Hepatocyte (in vitro differentiated cells): ENCODE data around the gene ASMT. TPM values are rescaled to one million over a fixed set of nuclear protein-coding genes. Genes with fewer than 3 reads are reported as not detected.

Experiments used
- DNase-seq: peaks from one replicate; pipeline ENCODE4 v3.0.0-alpha.2; 2016; ENCODE audit warnings: low spot score
- H2AFZ ChIP-seq: fragments of 200-600 bp; sonication (generic); 2 replicates; pipeline ENCODE4 v1.6.0; 2016; ENCODE audit warnings: antibody characterized with exemption, mild to moderate bottlenecking
- H3K27ac ChIP-seq: fragments of 200-600 bp; sonication (generic); 2 replicates; pipeline ENCODE4 v1.5.1; 2016; ENCODE audit warnings: mild to moderate bottlenecking
- H3K27me3 ChIP-seq: fragments of 200-600 bp; sonication (generic); 2 replicates; pipeline ENCODE4 v1.6.1; 2016
- H3K36me3 ChIP-seq: fragments of 200-600 bp; sonication (generic); replicated peaks from 2 replicates; pipeline ENCODE4 v1.5.1; 2016; ENCODE audit warnings: low read depth; ENCODE audit not compliant: insufficient read depth
- H3K4me1 ChIP-seq: fragments of 200-600 bp; sonication (generic); 2 replicates; pipeline ENCODE4 v1.5.1; 2016; ENCODE audit warnings: mild to moderate bottlenecking, moderate library complexity; ENCODE audit not compliant: insufficient read depth
- H3K4me2 ChIP-seq: fragments of 200-600 bp; sonication (generic); 2 replicates; pipeline ENCODE4 v1.6.0; 2016
- H3K4me3 ChIP-seq: fragments of 200-600 bp; sonication (generic); 2 replicates; pipeline ENCODE4 v1.5.1; 2016; ENCODE audit warnings: mild to moderate bottlenecking
- H3K79me2 ChIP-seq: fragments of 200-600 bp; sonication (generic); 2 replicates; pipeline ENCODE4 v1.6.0; 2017; ENCODE audit warnings: mild to moderate bottlenecking
- H3K9me2 ChIP-seq: fragments of 200-600 bp; sonication (generic); replicated peaks from 2 replicates; pipeline ENCODE4 v1.6.0; 2017; ENCODE audit warnings: mild to moderate bottlenecking; ENCODE audit not compliant: insufficient read depth
- H3K9me3 ChIP-seq: fragments of 200-600 bp; sonication (generic); 2 replicates; pipeline ENCODE4 v1.5.1; 2016; ENCODE audit warnings: low read depth, mild to moderate bottlenecking
- H4K20me1 ChIP-seq: fragments of 200-600 bp; sonication (generic); 2 replicates; pipeline ENCODE4 v1.6.0; 2016; ENCODE audit warnings: mild to moderate bottlenecking; ENCODE audit not compliant: insufficient read depth, poor library complexity, severe bottlenecking
- EZH2 ChIP-seq: fragments of 200-600 bp; sonication (generic); IDR thresholded peaks from 2 replicates; pipeline ENCODE4 v1.6.1; 2016; ENCODE audit warnings: antibody characterized with exemption, mild to moderate bottlenecking, borderline replicate concordance
- EZH2phosphoT487 ChIP-seq: fragments of 200-600 bp; sonication (generic); IDR thresholded peaks from one replicate; pipeline ENCODE4 v1.6.1; 2018; ENCODE audit warnings: antibody characterized with exemption, mild to moderate bottlenecking, low read depth, moderate library complexity; ENCODE audit not compliant: unreplicated experiment, severe bottlenecking
- WGBS: methylation state at CpG from one replicate; pipeline ENCODE4 v1.1.6; 2016; ENCODE audit warnings: low lambda C conversion rate; ENCODE audit errors: missing lambda C conversion rate; 5-methylcytosine and 5-hydroxymethylcytosine counted together
- polyA plus RNA-seq: library from polyadenylated mRNA; unstranded; fragments of >200 nt; fragmentation: Nextera tagmentation; extraction: Ambion mirVana; gene quantifications from 2 replicates; pipeline ENCODE4 v1.2.1, GENCODE V29; 2016
- total RNA-seq: library from RNA; depleted of rRNA; stranded (reverse); fragments of >200 nt; gene quantifications from 2 replicates; pipeline ENCODE4 v1.2.3, GENCODE V29; 2014
- TF ChIP-seq, protein P1 (sequence below): fragments of 200-600 bp; sonication (generic); IDR thresholded peaks from 2 replicates; pipeline ENCODE4 v1.5.1; 2016; ENCODE audit warnings: antibody characterized with exemption, mild to moderate bottlenecking; ENCODE audit not compliant: poor library complexity

ASMT gene
- total and polyA plus RNA-seq, 2 experiments from 2014 or later = not detected

DNA sequence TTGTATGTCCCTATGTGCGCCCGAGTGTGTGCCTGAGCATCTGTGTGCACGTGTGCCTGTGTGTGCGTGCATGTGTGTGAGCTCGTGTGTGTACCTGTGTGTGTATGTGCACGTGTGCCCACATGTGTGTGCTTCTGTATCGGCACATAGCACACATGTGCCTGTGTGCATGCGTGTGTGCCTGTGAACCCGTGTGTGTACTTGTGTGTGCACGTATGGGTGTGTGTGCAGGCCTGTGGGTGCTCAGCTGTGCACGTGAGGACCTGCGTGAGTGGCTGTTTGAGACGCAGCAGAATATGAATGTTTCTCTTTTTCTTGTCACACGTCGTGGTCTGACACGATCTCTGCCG lies 19.2 kb upstream of the ASMT start:
- no peak overlapping the region for H3K27ac ChIP-seq
- H2AFZ ChIP-seq = no peak overlapping the region
- peaks cover 11% of the 10 kb centered on the region for H3K4me1 ChIP-seq
- no peak overlapping the region for H3K4me3 ChIP-seq
- no peaks in the 10 kb centered on the region for H3K27me3 ChIP-seq
- no peak for TF ChIP-seq EZH2
- no peak for TF ChIP-seq EZH2phosphoT487
- TF ChIP-seq, protein P1, sequence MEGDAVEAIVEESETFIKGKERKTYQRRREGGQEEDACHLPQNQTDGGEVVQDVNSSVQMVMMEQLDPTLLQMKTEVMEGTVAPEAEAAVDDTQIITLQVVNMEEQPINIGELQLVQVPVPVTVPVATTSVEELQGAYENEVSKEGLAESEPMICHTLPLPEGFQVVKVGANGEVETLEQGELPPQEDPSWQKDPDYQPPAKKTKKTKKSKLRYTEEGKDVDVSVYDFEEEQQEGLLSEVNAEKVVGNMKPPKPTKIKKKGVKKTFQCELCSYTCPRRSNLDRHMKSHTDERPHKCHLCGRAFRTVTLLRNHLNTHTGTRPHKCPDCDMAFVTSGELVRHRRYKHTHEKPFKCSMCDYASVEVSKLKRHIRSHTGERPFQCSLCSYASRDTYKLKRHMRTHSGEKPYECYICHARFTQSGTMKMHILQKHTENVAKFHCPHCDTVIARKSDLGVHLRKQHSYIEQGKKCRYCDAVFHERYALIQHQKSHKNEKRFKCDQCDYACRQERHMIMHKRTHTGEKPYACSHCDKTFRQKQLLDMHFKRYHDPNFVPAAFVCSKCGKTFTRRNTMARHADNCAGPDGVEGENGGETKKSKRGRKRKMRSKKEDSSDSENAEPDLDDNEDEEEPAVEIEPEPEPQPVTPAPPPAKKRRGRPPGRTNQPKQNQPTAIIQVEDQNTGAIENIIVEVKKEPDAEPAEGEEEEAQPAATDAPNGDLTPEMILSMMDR = no peak
- H4K20me1 ChIP-seq = peaks cover 68% of the 10 kb centered on the region
- H3K9me2 ChIP-seq = no peaks in the 10 kb centered on the region
- 96% methylated on average over 17 of the region's 17 CpGs for whole genome bisulfite sequencing
- H3K36me3 ChIP-seq = no peaks in the 10 kb centered on the region
- H3K4me2 ChIP-seq = no peak overlapping the region
- peaks cover 58% of the 10 kb centered on the region for H3K79me2 ChIP-seq
- DNase-seq = no peak
- no peaks in the 10 kb centered on the region for H3K9me3 ChIP-seq

DNA sequence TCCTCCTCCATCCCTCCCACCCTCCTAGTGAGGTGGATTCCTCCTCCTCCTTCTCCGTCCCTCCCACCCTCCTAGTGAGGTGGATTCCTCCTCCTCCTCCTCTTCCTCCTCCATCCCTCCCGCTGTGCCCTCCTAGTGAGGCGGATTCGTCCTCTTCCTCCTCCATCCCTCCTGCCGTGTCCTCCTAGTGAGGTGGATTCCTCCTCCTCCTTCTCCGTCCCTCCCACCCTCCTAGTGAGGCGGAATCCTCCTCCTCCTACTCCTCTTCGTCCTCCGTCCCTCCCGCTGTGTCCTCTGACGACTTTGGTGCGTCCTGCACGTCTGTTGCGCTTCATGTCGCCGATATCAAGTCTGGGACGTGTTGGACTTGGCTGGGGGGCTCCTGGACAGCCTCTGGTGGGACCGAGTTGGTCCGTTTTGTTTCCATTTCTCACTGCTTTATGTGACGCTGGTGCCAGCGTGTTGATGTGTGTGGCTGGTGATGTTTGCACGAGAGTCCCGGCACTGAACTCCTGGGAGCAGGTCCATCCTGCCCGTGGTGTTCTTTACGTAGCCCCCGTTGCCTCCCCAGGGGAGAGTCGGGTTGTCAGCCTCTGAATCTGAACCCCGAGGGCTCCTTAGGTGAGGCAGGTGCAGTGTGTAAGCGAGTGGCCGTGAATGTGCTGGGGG lies 18.0 kb upstream of the ASMT start:
- H3K27me3 ChIP-seq = no peaks in the 10 kb centered on the region
- H3K9me2 ChIP-seq = no peaks in the 10 kb centered on the region
- H3K4me2 ChIP-seq = no peak overlapping the region
- peaks cover 67% of the 10 kb centered on the region for H4K20me1 ChIP-seq
- TF ChIP-seq EZH2phosphoT487 = no peak
- no peak for TF ChIP-seq EZH2
- TF ChIP-seq, protein P1 = no peak
- no peak for DNase-seq
- peaks cover 56% of the 10 kb centered on the region for H3K79me2 ChIP-seq
- no peak overlapping the region for H3K27ac ChIP-seq
- 98% methylated on average over 26 of the region's 30 CpGs for WGBS
- H3K9me3 ChIP-seq = no peaks in the 10 kb centered on the region
- H3K36me3 ChIP-seq = no peaks in the 10 kb centered on the region
- H3K4me3 ChIP-seq = no peak overlapping the region
- H3K4me1 ChIP-seq = peaks cover 11% of the 10 kb centered on the region
- H2AFZ ChIP-seq = no peak overlapping the region

GRCh38 chrX:1597345-1598020 lies 17.4 kb upstream of the ASMT start:
- TF ChIP-seq EZH2 (no peak), EZH2phosphoT487 (no peak)
- TF ChIP-seq, protein P1 = no peak
- no peak overlapping the region for H3K4me2 ChIP-seq
- no peaks in the 10 kb centered on the region for H3K9me2 ChIP-seq
- no peak overlapping the region for H3K4me3 ChIP-seq
- H3K36me3 ChIP-seq = peaks cover 3% of the 10 kb centered on the region
- H2AFZ ChIP-seq = no peak overlapping the region
- peaks cover 3% of the 10 kb centered on the region for H3K9me3 ChIP-seq
- 98% methylated on average over 24 of the region's 25 CpGs for WGBS
- H4K20me1 ChIP-seq = peaks cover 60% of the 10 kb centered on the region
- H3K79me2 ChIP-seq = peaks cover 49% of the 10 kb centered on the region
- peaks cover 11% of the 10 kb centered on the region for H3K4me1 ChIP-seq
- no peak for DNase-seq
- H3K27ac ChIP-seq = no peak overlapping the region
- no peaks in the 10 kb centered on the region for H3K27me3 ChIP-seq
